ENCODE data around the gene MGAT5B.

GRCh38 chr17:76922084-76922483, 53.9 kb downstream of the MGAT5B start:
- TF ChIP-seq CTCF (IDR thresholded peaks at IDR 0.05; ENCODE audit: low read depth, low read length, poor library complexity, severe bottlenecking) = no peak
- no peak for TF ChIP-seq EZH2phosphoT487 (IDR thresholded peaks at IDR 0.05; ENCODE audit: borderline replicate concordance, low read length)

All from DOHH2 (cell line).